Adipocyte (in vitro differentiated cells): ENCODE measurements around the gene DNASE2.
A peak's percentile ranks its signal among the peaks of the same experiment; 100 is the strongest.
"Not testable (repeated sequence)": the region's sequence is repeated elsewhere in the genome, so short reads cannot be mapped to it uniquely, and the experiment has no call there.

Experiments
- DNase-seq: peaks from one replicate; pipeline ENCODE4 v3.0.0-alpha.2; 2015; ENCODE audit warnings: low read depth
- H3K27me3 ChIP-seq: replicated peaks from 2 replicates; pipeline ENCODE4 v1.7.0; 2013; ENCODE audit warnings: mild to moderate bottlenecking, low read length, moderate library complexity; ENCODE audit not compliant: control insufficient read depth, insufficient read depth
- H3K36me3 ChIP-seq: 2 replicates; pipeline ENCODE4 v1.7.0; 2013; ENCODE audit warnings: low read length, mild to moderate bottlenecking, moderate library complexity; ENCODE audit not compliant: control insufficient read depth, insufficient read depth, severe bottlenecking
- H3K4me1 ChIP-seq: 2 replicates; pipeline ENCODE4 v1.7.0; 2013; ENCODE audit warnings: mild to moderate bottlenecking, low read length, moderate library complexity; ENCODE audit not compliant: control insufficient read depth, insufficient read depth
- H3K4me3 ChIP-seq: 2 replicates; pipeline ENCODE4 v1.7.0; 2013; ENCODE audit warnings: mild to moderate bottlenecking, low read length, moderate library complexity
- H3K9ac ChIP-seq: 2 replicates; pipeline ENCODE4 v1.7.0; 2013; ENCODE audit warnings: mild to moderate bottlenecking, low read length, moderate library complexity
- H3K9me3 ChIP-seq: 2 replicates; pipeline ENCODE4 v1.7.0; 2013; ENCODE audit warnings: mild to moderate bottlenecking, low read length, moderate library complexity; ENCODE audit not compliant: control insufficient read depth

Gene DNASE2

GRCh38 chr19:12856653-12857052, 24.6 kb downstream of the DNASE2 start:
- Histone ChIP-seq H3K4me1 (no peaks in the 10 kb centered on the region), H3K9ac (no peak overlapping the region), H3K27me3 (peaks cover 7% of the 10 kb centered on the region), H3K9me3 (peaks cover 14% of the 10 kb centered on the region), H3K36me3 (no peaks in the 10 kb centered on the region), H3K4me3 (no peak overlapping the region)
- DNase-seq: no peak

- Histone ChIP-seq H3K9ac (peak overlapping the region; percentile 58), H3K36me3 (no peaks in the 10 kb centered on the region), H3K4me3 (peak overlapping the region; percentile 64), H3K9me3 (no peaks in the 10 kb centered on the region), H3K4me1 (peaks cover 3% of the 10 kb centered on the region), H3K27me3 (peaks cover 9% of the 10 kb centered on the region)
- DNase-seq: peak; percentile 91
Measured at GRCh38 chr19:12847159-12848139, 33.8 kb downstream of the DNASE2 start.

- H3K4me1 ChIP-seq, H3K9ac ChIP-seq, DNase-seq, H3K4me3 ChIP-seq, H3K9me3 ChIP-seq, H3K36me3 ChIP-seq: not testable (repeated sequence)
- peaks cover 15% of the 10 kb centered on the region for H3K27me3 ChIP-seq
Measured at GRCh38 chr19:12846613-12847012, 34.6 kb downstream of the DNASE2 start.

GRCh38 chr19:12843999-12844732, 37.1 kb downstream of the DNASE2 start:
- no peak overlapping the region for H3K9ac ChIP-seq
- DNase-seq: no peak
- H3K4me1 ChIP-seq: peaks cover 10% of the 10 kb centered on the region

GRCh38 chr19:12843328-12843727, 37.9 kb downstream of the DNASE2 start:
- peaks cover 41% of the 10 kb centered on the region for H3K27me3 ChIP-seq
- no peak overlapping the region for H3K4me3 ChIP-seq
- H3K9me3 ChIP-seq: no peaks in the 10 kb centered on the region
- H3K36me3 ChIP-seq: no peaks in the 10 kb centered on the region
- no peak for DNase-seq
- peaks cover 10% of the 10 kb centered on the region for H3K4me1 ChIP-seq
- no peak overlapping the region for H3K9ac ChIP-seq

More at GRCh38 chr19:12843999-12844732, 37.1 kb downstream of the DNASE2 start:
- Histone ChIP-seq H3K36me3 (no peaks in the 10 kb centered on the region), H3K27me3 (peaks cover 37% of the 10 kb centered on the region), H3K4me3 (no peak overlapping the region), H3K9me3 (no peaks in the 10 kb centered on the region)

- Histone ChIP-seq H3K36me3 (no peaks in the 10 kb centered on the region), H3K4me1 (peaks cover 7% of the 10 kb centered on the region), H3K9me3 (no peaks in the 10 kb centered on the region), H3K4me3 (no peak overlapping the region), H3K9ac (no peak overlapping the region), H3K27me3 (peaks cover 47% of the 10 kb centered on the region)
- no peak for DNase-seq
Measured at GRCh38 chr19:12842511-12842910, 38.7 kb downstream of the DNASE2 start.

- H3K9me3 ChIP-seq: no peaks in the 10 kb centered on the region
- H3K4me1 ChIP-seq: peaks cover 7% of the 10 kb centered on the region
- H3K27me3 ChIP-seq: peaks cover 57% of the 10 kb centered on the region
- DNase-seq: peak; percentile 39
- no peaks in the 10 kb centered on the region for H3K36me3 ChIP-seq
- H3K9ac ChIP-seq: no peak overlapping the region
- H3K4me3 ChIP-seq: peak overlapping the region; percentile 47
Measured at GRCh38 chr19:12841094-12841493, 40.2 kb downstream of the DNASE2 start.

GRCh38 chr19:12840091-12841079, 40.9 kb downstream of the DNASE2 start:
- Histone ChIP-seq H3K9me3 (no peaks in the 10 kb centered on the region), H3K9ac (no peak overlapping the region), H3K36me3 (no peaks in the 10 kb centered on the region), H3K27me3 (peaks cover 64% of the 10 kb centered on the region), H3K4me1 (peaks cover 7% of the 10 kb centered on the region), H3K4me3 (peak overlapping the region; percentile 47)
- DNase-seq: peak; percentile 49

- H3K27me3 ChIP-seq: peaks cover 76% of the 10 kb centered on the region
- H3K36me3 ChIP-seq: no peaks in the 10 kb centered on the region
- DNase-seq: no peak
- H3K9me3 ChIP-seq: no peaks in the 10 kb centered on the region
- peaks cover 7% of the 10 kb centered on the region for H3K4me1 ChIP-seq
- H3K4me3 ChIP-seq: no peak overlapping the region
- H3K9ac ChIP-seq: no peak overlapping the region
Measured at GRCh38 chr19:12838886-12839756, 42.1 kb downstream of the DNASE2 start.
